Keratinocyte (primary cell): ENCODE measurements around the gene SPIRE1.

Source experiments
- CTCF ChIP-seq, 3 experiments: IDR thresholded peaks in 1 of 3; conservative IDR thresholded peaks in 1 of 3; optimal IDR thresholded peaks in 1 of 3; 2 replicates in 2 of 3; 3 replicates in 1 of 3; pipeline versions ENCODE3 to v1.5.1; 2011; ENCODE audit warnings: low read length in 3 of 3, mild to moderate bottlenecking in 3 of 3, moderate library complexity in 2 of 3, control low read depth in 1 of 3, inconsistent platforms in 1 of 3; ENCODE audit not compliant: insufficient read depth in 2 of 3; ENCODE audit errors: extremely low read depth in 1 of 3
- EZH2 ChIP-seq: IDR thresholded peaks from one replicate; pipeline ENCODE4 v1.6.1; 2012; ENCODE audit warnings: inconsistent platforms, mild to moderate bottlenecking, low read length, moderate library complexity

GRCh38 chr18:12625241-12625640 lies 32.7 kb downstream of the SPIRE1 start:
- TF ChIP-seq CTCF (optimal IDR thresholded peaks at IDR 0.05 in 1 of 3, IDR thresholded peaks at IDR 0.05 in 1 of 3, conservative IDR thresholded peaks at IDR 0.05 in 1 of 3; ENCODE audit: extremely low read depth in 1 of 3, insufficient read depth in 2 of 3, low read length in 3 of 3) (no peak), EZH2 (no peak)
